Stimulated activated CD4-positive, alpha-beta T cell treated with anti-CD3 and anti-CD28 coated beads, Interleukin-15, amount 100 ng/mL, for 24 hours (primary cell): ENCODE measurements around the gene SHCBP1L.

Experiments
- DNase-seq: peaks from one replicate; pipeline ENCODE4 v3.0.0-alpha.2; 2020

The SHCBP1L gene

DNA sequence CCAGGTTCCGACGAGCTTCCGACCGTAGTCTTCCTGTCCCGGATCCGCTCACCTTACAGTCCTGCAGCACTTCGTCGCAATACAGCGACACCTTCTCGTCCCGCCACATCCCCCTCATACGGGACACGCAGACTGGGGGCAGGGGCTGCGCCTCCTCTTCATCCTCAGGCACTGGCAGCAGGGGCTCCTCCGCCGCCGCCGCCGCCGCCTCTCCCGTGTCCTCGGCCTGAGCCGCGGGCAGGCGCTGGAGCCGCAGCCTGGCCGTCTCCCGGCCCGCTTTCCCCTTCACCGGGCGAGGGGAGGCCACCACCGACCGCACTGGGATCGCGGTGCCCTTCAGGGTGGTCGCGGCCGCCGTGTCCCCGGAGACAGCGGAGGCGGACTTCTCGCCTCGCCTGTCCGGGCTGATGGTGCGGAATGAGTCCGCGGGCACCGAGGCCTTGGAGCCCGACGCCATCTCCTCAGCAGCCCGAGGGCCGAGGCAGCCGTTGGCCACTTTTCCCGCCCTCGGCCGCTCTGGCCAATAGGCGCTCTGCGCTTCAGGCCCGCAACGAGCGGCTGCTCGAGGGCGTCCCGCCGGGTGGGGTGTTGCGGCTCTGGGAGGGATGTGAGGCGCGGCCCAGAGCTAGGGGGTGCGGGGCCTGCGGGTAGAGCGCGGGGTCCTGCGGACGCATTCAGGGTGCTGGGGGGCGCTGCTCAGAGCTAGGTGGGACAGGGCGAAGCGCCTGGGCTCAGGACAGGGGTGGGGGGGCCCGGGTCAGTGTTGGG is at the start of gene SHCBP1L:
SHCBP1L (minus strand) TSS at position 490 of the 768 bp plus-strand sequence; CDS start at position 457, 33 bp downstream.
- DNase-seq, result no peak

DNA sequence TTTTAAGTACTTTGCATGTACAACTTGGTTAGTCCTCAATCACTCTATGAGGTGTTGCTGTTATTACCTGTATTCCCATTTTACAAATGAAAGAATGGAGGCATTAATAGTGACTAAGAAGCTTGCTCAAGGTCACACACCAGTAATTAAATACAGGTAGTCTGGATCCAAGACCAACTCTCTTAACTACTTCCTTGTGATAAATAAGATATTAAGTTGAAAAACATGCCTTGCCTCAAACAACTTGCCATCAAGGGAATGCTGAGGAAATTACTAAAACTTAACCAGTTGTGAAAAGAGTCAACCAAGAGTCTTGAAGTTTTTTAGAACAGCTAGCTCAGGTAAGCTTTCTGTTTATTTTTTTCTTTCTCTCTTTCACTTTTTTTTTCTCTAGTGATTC is 49.3 kb upstream of the SHCBP1L start:
- no peak for DNase-seq

DNA sequence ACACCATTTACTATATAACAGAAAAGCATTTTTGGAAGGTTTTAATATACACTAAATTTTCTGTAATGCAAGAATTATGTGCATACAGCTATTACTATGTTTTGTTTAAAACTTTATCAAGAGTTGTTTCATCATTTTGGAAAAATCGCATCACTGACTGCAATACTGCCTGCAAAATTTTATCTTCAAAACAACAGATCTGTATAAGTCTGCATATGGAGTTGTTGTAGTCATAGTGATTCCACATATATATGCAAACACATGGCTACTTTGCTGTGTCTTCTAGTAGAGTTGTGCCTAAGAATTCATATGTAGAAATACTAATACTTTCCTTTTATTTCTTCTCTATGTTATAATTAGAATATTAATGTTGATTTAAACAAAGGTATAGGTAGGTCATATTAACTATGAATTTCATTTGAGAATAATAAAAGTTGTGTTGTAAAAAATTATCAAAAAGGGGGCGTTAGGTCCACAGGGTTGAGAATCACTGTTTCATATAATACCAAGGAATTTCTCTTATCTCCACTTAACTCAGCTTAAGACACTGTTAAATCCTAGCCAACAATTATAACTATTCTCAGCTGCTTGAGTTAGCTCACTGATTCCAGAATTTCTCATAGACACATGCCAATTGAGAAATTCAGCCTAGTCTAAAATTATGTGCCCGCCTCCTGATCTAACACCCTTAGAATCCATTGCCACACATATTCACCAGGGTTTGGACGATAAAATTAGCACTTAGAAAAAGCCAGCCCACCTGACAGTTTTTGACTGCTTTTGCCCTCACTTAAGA is 47.4 kb upstream of the SHCBP1L start:
- DNase-seq, result no peak

DNA sequence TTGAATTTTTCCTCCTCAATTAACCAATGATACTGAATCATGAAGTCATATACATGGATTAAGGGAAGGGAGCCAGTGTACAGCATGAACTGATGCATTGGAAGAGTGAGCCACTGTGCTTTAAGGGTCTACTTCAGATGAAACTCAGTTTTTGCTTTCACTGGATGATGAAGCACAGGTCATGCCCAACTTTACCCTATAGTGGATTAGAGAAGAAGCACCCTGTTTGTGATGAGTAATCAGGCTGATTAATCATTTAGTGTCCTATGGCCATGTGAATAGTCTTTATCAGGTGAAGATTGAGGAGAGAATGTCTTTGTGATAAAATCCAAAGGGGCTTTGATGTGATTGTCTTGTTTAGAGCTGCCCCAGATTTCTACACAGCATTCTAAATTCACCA is 45.5 kb upstream of the SHCBP1L start:
- no peak for DNase-seq

DNA sequence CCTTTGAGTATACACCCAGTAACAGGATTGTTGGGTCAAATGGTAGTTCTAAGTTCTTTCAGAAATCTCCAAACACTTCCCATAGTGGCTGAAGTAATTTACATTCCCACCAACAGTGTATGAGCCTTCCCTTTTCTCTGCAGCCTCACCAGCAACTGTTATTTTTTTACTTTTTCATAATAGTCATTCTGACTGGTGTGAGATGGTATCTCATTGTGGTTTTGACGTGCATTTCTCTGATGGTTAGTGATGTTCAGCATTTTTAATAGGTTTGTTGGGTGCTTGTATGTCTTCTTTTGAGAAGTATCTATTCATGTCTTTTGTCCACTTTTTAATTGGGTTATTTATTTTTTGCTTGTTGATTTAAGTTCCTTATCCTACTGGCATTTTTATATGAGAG is 43.9 kb upstream of the SHCBP1L start:
- no peak for DNase-seq

DNA sequence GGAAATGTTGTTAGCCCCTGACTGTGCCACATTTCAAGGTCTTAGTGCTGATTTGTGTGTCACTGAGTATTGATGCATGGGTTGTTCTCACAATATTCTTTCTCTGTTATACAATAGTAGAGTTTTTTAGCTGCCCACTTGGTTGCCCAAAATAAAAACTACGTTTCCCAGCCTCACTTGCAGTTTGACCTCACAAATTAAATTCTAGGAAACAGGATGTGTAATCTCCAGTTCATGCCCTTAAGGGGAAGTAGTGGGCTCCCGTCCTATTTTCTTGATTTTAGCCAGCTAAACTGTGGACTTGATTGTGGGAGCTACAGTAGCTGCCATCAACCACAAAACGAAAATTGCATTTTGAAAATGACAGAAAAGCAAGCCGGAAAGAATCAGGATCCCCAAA is 42.9 kb upstream of the SHCBP1L start:
- DNase-seq, result no peak

DNA sequence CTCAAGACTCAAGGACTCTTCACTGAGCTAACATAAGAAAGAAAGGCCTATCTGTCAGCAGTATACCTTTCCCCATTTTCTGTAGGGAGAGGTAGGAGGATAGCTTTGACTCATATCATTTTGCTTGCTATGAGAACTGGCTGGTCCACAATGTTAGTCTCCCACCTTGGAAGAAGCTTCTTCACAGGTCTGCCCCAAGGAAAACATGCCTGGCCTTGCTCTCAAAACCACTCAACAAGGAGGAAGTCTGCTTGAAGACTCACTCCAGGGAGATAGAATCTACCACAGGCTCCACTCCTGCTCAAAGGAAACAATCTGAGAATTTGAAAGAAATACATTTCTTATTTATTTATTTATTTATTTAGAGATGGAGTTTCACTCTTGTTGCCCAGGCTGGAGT is 40.8 kb upstream of the SHCBP1L start:
- DNase-seq, result no peak

DNA sequence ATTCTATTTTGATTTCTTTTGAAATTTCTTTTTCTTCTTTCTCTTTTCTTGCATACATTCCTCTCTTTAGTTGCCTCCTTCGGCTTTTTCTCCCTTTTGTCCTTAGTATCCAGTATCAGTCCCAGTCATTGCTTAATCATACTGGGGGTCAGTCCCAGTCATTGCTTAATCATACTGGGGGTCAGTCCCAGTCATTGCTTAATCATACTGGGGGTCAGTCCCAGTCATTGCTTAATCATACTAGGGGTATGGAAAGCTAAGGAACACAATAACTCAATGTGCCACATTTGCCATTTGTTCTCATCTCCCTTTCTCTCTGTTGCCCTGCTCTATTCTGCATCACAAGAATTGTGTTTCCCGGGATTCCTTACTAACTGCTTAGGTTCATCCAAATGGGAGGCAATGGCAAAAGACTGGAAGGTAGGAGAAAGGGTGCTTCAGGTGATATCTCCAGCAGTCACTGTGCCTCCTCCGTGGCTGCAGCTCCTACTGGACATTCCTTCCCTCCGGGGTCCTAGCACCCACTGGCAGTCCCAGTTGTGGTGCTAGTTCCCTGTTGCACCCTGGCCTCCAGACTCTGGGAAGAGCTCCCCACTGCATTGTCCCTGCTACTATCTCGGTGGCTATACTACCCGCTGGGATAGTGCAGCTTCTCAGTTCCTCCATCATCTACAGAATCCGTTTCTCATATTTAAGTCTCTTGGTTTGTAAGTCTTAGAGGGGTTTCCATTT is 37.6 kb upstream of the SHCBP1L start:
- DNase-seq, result no peak

DNA sequence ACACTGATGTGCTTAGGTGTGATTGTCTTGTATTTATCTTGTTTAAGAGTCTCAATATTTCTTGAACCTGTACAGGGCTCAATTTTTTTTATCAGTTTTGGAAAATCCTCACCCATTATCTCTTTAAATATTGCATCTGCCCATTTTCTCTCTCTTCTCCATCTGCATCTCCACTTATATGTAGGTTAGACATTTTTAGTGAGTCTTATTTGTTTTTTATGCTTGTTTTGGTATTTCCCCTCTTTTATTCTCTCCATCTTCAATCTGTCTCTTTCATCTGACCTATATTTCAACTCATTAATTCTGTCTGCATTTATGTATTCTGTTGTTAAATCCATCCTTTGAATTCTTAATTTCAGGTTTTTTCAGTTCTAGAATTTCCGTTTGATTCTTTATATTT is 32.9 kb upstream of the SHCBP1L start:
- DNase-seq, result no peak

DNA sequence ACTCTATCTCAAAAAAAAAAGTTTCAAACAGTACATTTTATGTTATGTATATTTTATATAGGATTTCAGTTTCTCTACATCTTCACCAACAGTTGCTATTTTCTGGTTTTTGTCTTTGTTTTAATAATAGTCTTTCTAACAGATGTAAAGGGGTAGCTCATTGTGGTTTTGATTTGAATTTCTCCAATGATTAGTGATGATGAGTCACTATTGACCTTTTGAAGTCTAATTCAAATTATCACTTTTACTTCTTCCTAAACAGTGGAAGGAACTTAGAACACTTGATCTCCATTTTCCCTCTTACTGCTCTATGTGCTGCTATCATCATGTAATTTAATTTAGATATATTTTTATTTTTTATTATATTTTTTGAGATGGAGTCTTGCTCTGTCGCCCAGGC is 31.7 kb upstream of the SHCBP1L start:
- no peak for DNase-seq

DNA sequence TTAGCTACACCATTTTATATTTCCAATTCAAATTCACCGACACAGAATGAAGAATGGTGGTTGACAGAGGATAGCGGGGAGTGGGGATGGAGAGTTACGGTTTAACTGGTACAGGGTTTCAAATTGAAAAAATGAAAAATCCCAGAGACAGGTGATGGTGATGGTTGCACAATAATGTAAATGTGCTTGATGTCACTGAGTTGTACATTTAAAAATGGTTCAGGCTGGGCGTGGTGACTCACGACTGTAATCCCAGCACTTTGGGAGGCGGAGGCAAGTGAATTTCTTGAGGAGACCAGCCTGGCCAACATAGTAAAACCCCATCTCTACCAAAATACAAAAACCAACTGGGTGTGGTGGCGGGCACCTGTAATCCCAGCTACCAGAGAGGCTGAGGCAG is 31.2 kb upstream of the SHCBP1L start:
- DNase-seq, result no peak

DNA sequence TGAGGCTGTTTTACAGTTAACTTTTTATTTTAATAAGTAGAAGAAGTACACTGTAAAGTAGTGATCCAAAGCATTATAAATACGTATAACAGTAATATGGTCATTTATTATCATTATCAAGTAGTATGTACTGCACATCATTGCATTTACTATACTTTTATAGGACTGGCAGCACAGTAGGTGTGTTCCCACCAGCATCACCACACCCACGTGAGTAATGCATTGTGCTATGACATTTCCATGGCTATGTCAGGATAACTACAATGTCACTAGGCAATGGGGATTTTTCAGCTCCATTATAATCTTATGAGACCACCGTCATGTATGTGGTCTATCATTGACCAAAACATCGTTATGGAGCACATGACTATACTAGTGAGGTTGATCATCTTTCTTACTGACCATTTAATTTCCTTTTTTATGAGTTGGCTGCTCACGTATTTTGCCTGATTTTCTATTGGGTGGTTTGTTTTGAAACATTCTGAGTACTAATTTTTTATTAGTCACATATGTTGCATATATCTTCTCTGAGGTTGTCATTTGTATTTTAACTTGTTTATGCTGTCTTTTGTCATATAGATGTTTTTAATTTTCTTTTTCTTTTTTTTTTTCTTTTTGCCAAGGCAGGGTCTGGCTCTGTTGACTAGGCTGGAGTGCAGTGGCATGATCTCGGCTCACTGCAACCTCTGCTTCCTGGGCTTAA is 25.3 kb upstream of the SHCBP1L start:
- DNase-seq, result no peak

DNA sequence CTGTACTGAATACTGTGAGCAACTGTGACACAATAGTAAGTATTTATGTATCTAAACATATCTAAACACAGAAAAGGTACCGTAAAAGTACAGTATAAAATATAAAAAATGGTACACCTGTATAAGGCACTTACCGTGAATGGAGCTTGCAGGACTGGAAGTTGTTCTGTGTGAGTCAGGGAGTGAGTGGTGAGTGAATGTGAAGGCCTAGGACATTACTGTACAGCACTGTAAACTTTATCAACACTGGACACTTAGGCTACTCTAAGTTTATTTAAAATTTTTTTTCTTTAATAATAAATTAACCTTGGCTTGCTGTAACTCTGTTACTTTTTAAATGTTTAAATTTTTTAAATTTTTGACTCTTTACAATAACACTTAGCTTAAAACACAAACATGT is 24.5 kb upstream of the SHCBP1L start:
- DNase-seq, result no peak

DNA sequence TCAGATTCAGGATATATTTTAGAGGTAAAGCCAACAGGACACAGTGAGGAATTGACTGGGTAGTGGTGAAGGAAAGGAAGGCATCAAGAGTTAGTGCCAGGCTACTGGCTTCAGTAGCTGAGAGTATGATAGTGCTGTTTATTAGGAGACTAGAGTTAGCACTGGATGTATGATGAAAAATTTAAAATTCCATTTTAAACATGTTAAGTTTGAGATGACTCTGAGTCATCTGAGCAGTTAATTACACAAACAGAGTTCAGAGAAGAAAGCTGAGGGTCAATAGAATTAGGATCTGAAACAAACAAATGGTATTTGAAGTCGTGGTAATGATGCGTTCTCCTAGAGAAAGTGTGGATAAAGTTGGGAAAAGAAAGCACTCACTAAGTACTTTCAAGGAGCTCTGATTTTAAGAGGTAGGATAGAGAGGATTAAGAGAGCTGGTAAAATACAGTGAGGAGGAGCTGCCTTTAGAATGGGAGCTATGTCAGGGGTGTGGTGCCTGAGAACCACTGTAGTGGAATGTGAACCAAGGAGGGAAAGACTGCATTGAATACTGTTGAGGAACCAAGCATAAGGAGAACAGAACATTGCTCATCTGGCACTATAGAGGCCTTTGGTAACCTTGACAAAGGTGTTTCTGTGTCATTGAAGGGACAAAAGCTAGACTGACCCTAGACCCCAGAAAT is 21.7 kb upstream of the SHCBP1L start:
- no peak for DNase-seq

DNA sequence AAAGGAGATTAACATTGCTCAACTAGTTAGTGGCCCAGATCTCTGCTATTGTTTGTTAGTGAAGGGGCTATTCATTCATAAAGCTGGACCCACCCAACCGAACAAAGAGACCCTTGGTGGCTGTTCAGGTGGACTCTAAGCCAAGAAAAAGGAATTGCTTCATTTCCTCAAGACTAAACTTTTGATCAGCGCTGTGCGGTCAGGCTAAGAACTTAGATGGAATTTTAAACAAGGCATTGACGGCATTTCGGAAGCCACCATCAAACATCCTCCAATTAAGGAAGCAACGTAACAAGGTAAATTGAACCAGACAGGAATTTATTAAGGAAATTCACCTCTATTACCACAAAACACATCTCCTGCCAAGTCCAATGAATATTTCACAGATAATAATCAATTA is 19.9 kb upstream of the SHCBP1L start:
- no peak for DNase-seq

DNA sequence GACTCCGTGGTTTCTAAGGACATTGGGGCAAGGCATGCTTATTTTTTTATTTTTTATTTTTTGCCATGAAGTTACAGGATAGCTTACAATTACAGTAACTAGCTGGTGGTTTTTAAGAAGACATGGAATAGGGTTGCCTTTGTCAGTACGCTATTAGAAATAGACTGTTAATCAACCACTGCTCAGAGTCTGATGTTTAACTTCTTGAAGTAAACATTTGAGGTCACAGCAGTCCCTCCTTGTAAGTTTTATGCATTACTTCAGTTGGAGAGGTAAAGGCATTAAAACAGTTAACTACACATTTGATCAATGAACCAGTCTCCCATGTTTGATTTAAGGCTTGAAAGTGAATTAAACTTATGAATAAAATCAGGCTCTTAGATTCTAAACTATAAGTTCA is 19.3 kb upstream of the SHCBP1L start:
- no peak for DNase-seq

DNA sequence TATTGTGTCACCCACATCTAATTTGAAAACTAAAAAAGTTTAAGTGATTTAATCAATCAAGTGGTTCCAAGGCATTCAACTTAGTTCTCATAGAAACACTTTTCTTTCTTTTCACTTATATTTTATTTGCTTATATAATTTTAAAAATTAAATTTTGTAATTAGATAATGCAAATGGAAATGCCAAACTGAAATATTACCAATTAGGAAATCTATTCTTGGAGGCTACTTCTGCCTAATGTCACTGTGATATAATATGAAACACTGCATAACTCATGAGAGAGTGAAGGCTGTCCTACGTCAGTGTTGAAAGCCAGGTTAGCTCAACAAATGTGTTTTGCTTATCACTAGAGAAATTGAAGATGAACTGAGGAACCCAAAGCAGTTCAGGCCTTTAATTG is 18.3 kb upstream of the SHCBP1L start:
- no peak for DNase-seq

DNA sequence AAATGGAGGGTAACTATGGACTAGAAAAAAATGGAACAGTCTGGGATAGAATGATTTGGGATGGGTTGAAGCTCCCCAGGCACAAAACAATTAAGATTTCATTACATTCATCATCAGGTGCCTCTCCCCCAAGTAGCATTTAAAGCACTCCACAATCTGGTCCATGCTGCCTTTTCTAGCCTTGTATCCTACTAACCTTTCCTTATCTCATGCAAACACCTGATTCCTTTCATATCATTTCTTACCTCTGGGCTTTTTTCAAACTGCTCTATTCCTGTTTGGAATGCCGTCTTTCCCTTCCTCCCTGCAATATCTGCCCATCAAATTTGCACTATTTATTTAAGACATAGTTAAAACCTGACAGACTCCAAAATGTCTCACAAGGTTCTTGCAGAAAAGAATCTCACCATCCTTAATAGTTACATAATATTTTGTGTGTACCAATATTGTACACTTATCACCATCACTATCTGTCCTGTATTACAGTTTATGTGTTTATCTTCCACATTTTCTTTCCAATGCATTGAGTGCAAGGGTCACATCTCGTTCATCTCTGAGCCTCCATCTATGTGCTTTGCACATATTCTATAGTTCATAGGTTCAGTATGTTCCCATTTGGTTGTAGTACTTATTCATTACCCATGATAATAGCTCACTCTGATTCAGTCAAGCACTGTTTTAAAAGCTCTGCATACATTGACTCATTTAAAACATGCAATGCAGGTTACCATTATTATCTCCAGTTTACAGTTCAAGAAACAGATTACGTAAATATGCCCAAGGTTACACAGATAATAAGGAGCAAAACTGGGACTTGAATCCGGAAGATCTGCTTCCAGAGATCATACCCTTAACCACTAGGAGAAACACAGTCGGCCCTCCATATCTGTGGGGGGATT is 16.1 kb upstream of the SHCBP1L start:
- DNase-seq, result no peak

DNA sequence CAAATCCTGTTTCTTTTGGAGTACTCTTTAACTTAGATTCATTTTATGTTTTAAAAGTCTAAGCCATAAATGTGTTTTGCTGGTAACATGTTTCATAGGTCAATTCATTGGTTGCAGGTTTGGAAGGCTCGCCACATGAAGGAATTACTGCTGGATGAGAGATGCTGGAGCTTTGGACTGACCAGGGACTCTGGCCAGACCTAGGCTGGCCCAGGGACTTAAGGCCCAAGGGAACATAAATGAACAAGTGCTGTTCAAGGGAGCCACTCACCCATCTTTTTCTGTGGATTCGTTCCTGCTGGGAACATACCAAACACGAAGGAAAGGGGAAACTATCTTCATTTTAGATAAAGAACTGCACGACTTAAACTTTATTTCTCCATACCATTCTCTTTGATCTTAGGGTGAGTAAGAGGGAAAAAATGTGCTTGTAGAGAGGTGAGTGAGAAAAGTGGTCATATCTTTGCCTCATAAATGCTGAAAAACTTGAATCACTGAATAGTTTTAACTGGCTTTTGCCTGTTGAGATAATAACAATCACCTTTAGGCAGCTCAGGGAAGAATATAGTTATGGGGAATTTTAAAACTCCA is 15.3 kb upstream of the SHCBP1L start:
- DNase-seq, result no peak

DNA sequence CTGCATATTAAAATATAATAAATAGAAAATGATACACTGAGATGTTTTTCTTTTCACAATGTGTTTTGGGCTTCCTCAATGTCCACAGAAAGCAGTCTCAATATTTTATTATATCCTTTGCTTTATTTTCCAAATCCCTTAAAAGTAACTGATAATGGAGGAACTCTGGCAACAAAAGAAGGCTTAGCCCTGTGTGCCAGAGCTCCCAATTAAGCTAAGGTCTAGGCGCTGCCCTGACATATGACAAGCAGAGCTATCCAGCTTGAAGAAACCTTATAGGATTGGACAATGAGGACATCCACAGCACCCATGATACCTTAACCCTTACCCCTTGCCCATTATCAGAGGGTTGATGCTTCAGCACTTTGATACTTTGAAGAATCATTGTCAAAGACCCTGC is 12.9 kb upstream of the SHCBP1L start:
- DNase-seq, result no peak

DNA sequence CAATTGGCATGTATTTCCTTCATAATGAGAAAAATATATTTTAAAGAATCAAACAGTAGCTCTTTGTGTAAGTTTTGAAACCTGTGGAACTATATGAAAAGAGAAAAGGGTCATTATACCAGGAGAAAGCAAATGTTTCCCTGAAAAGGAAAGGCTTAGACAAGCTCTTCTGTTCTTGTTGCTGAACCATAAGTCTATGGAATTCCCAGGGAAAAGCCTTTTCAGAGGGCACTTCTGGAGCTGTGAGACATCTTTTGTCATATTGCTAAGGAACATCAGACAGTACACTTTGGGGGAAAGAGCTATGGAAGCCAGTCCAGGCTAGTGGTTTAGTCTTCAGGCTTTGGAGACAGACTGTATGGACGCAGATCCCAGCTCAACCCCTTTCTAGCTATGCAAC is 12.1 kb upstream of the SHCBP1L start:
- no peak for DNase-seq
